Measurements from ENCODE around the gene GPHA2.

Gene GPHA2

GRCh38 chr11:64931290-64931689 is 4.4 kb downstream of the GPHA2 start:
- in situ Hi-C loops (cut with MboI; ENCODE audit: low sequenced_read_pairs), result no loop called here

GRCh38 chr11:64930340-64930739 is 5.4 kb downstream of the GPHA2 start:
- in situ Hi-C loops (cut with MboI; ENCODE audit: low sequenced_read_pairs), result no loop called here

- in situ Hi-C loops (cut with MboI; ENCODE audit: low sequenced_read_pairs), result no loop called here
These were observed 6.1 kb downstream of the GPHA2 start for GRCh38 chr11:64929625-64930024.

- in situ Hi-C loops (cut with MboI; ENCODE audit: low sequenced_read_pairs), result no loop called here
These were observed 6.7 kb downstream of the GPHA2 start for GRCh38 chr11:64928957-64929356.

- in situ Hi-C loops (cut with MboI; ENCODE audit: low sequenced_read_pairs), result no loop called here
These were observed 9.0 kb downstream of the GPHA2 start for GRCh38 chr11:64926689-64927088.

- in situ Hi-C loops (cut with MboI; ENCODE audit: low sequenced_read_pairs), result no loop called here
These were observed 9.9 kb downstream of the GPHA2 start for GRCh38 chr11:64925536-64926436.

GRCh38 chr11:64924910-64925284 is 10.8 kb downstream of the GPHA2 start:
- in situ Hi-C loops (cut with MboI; ENCODE audit: low sequenced_read_pairs), result no loop called here

GRCh38 chr11:64923944-64924909 is 11.5 kb downstream of the GPHA2 start, which contains the start of gene PPP2R5B:
TSS of gene PPP2R5B (plus strand) at chr11:64924689. CDS start at chr11:64925735, 1,046 bp downstream.
- in situ Hi-C loops (cut with MboI; ENCODE audit: low sequenced_read_pairs), result no loop called here

GRCh38 chr11:64923151-64923661 is 12.5 kb downstream of the GPHA2 start:
- in situ Hi-C loops (cut with MboI; ENCODE audit: low sequenced_read_pairs), result no loop called here

- in situ Hi-C loops (cut with MboI; ENCODE audit: low sequenced_read_pairs), result no loop called here
These were observed 14.3 kb downstream of the GPHA2 start for GRCh38 chr11:64921384-64921783.

GRCh38 chr11:64920124-64920523 is 15.6 kb downstream of the GPHA2 start:
- in situ Hi-C loops (cut with MboI; ENCODE audit: low sequenced_read_pairs), result no loop called here

GRCh38 chr11:64919627-64920026 is 16.1 kb downstream of the GPHA2 start:
- in situ Hi-C loops (cut with MboI; ENCODE audit: low sequenced_read_pairs), result no loop called here

GRCh38 chr11:64918017-64918416 is 17.7 kb downstream of the GPHA2 start:
- in situ Hi-C loops (cut with MboI; ENCODE audit: low sequenced_read_pairs), result no loop called here

GRCh38 chr11:64917663-64917995 is 18.1 kb downstream of the GPHA2 start:
- in situ Hi-C loops (cut with MboI; ENCODE audit: low sequenced_read_pairs), result no loop called here

- in situ Hi-C loops (cut with MboI; ENCODE audit: low sequenced_read_pairs), result no loop called here
These were observed 18.7 kb downstream of the GPHA2 start, which contains the start of gene ATG2A for GRCh38 chr11:64916775-64917662. TSS of gene ATG2A (minus strand) at chr11:64917209. CDS start at chr11:64917135, 74 bp downstream.

- in situ Hi-C loops (cut with MboI; ENCODE audit: low sequenced_read_pairs), result no loop called here
These were observed 19.5 kb downstream of the GPHA2 start for GRCh38 chr11:64916040-64916774.

GRCh38 chr11:64915376-64915887 is 20.3 kb downstream of the GPHA2 start:
- in situ Hi-C loops (cut with MboI; ENCODE audit: low sequenced_read_pairs), result no loop called here

- in situ Hi-C loops (cut with MboI; ENCODE audit: low sequenced_read_pairs), result no loop called here
These were observed 21.6 kb downstream of the GPHA2 start for GRCh38 chr11:64914123-64914522.

GRCh38 chr11:64913171-64913727 is 22.4 kb downstream of the GPHA2 start:
- in situ Hi-C loops (cut with MboI; ENCODE audit: low sequenced_read_pairs), result no loop called here
